Left renal cortex interstitium (tissue), 4 donors: Measurements from ENCODE around the gene MUC20. TPM values are rescaled to one million over a fixed set of nuclear protein-coding genes. Genes with fewer than 3 reads are reported as not detected.
"Not testable (repeated sequence)": the region's sequence is repeated elsewhere in the genome, so short reads cannot be mapped to it uniquely, and the experiment has no call there.

Experiments
- DNase-seq, 4 donors: peaks; one replicate each; pipeline ENCODE4 v3.0.0-alpha.2; 2013; ENCODE audit warnings: low read depth in 4 of 4, low spot score in 2 of 4, missing footprints in 1 of 4
- polyA plus RNA-seq, 4 donors: library from polyadenylated mRNA; unstranded; fragments of 120-200 nt; gene quantifications; one replicate each; pipeline ENCODE4 v1.2.1, GENCODE V29; 2013; ENCODE audit not compliant: insufficient read length in 4 of 4

Gene MUC20
- polyA plus RNA-seq, 4 donors = 19.7 to 44.4 (median 31.7) TPM

DNA sequence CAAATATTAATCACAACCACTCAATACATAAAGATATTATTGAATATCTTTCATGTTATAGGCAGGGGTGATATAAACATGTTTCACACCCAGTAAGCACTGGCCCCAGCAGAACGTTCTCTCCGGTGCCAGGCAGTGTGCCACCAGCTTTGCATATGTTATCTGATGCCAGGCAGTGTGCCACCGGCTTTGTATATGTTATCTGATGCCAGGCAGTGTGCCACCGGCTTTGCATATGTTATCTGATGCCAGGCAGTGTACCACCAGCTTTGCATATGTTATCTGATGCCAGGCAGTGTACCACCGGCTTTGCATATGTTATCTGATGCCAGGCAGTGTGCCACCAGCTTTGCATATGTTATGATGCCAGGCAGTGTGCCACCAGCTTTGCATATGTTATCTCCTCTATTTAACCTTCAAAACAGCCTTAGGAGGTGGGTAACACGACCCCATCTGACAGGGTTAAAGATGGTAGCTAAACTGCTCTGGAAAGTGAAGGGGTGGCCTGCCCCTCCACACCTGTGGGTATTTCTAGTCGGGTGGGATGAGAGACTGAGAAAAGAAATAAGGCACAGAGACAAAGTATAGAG lies 6.9 kb downstream of the MUC20 start:
- DNase-seq = no peak

GRCh38 chr3:195728789-195729188 lies 8.0 kb downstream of the MUC20 start:
- not testable (repeated sequence) for DNase-seq

GRCh38 chr3:195729476-195730251 lies 8.9 kb downstream of the MUC20 start:
- no peak for DNase-seq

- no peak for DNase-seq
Measured at GRCh38 chr3:195731356-195731905, 10.7 kb downstream of the MUC20 start.

- DNase-seq = no peak
Measured at GRCh38 chr3:195732940-195733339, 12.2 kb downstream of the MUC20 start.

DNA sequence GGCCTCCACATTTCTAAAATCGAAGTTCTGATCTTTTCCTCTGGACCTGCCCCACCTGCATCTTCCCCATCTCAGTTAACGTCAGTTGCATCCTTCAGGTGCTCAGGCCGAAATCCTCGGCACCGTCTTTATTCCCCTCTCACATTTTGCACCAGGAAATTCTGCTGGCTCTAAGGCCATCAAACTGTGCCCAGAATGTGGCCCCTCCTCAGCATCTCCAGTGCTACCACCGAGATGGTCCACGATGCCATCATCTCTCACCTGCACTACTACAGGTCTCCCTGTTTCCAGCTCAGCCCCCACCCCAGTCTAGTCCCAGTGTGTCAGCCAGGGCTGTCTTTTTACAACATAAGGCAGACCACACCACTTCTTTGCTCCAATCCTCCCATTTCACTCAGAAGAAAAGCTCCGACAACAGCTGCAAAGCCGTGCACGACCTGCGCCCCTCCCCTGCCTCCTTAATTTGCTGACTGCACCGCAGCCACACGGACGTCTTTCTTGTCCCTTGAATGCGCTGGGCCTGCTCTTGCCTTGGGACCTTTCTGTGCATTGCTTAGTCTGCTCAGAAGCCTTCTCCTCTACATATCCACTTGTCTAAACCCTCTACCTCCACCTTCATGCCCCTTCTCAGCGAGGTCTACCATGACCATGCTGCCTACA lies 14.4 kb downstream of the MUC20 start:
- DNase-seq = no peak

- no peak for DNase-seq
Measured at GRCh38 chr3:195736866-195737490, 16.2 kb downstream of the MUC20 start.

GRCh38 chr3:195737782-195738181 lies 17.0 kb downstream of the MUC20 start:
- DNase-seq = not testable (repeated sequence)

DNA sequence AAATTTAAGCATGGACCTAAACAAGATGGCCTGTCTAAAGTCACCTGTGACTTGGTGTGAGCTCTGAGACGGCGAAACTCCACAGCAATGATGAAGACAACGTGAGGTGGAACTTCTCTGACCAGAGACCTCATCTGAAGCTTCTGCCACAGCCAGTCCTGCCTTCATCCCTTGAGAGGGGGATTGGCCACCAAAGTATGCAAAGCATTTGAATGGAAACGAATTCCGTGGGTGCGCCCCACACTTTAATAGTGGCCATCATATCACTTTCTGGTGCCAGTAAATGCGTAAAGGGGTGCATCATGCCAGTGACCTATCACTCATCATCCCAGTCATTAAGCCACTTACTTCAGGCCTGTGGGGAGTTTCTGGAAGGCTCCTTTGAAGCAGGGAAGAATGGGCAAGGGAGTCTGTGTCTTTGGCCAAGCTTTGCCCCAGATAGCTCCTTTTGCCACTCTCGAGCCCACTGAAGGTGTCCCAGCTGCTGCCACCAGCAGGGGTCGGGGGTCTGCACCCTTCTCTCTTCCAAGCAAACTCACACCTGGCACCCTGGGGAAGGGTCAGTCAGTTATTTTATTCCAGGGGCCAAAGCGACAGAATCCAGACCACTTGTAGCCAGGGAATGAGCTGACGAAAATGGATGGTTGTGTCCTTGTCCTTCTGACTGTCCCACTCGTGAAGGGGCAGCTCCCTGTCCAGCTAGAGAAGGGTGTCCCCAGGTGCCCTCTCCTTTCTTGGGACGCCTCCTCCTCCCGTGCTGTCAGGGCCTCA lies 17.7 kb downstream of the MUC20 start:
- DNase-seq = no peak

DNA sequence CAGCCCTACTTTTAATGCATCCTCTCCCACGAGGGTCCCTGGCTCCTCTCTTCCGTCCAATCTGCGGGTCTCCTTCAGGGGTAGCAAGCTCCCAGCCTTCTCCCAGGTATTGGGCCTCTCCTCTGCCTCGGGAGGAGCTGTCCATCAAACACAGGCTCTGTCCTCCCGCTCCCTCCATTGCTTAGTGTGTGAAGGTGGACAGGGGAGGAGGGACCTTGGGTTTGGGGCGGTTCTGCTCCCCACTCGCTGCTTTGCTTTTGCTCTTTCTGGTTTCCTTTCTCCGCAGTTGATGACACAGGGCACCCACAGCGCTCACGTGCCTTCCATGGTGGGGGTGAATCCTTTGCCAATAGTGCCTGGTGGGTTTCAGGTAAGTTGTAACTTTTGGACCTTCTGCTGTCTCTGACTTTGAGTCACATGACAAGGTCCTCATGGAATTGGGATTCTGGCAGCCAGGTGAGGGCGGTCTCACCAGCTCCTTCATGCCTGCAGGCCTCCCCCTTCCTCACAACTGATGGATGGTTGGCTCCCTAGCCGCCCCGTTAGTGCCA lies 18.9 kb downstream of the MUC20 start:
- DNase-seq = no peak

DNA sequence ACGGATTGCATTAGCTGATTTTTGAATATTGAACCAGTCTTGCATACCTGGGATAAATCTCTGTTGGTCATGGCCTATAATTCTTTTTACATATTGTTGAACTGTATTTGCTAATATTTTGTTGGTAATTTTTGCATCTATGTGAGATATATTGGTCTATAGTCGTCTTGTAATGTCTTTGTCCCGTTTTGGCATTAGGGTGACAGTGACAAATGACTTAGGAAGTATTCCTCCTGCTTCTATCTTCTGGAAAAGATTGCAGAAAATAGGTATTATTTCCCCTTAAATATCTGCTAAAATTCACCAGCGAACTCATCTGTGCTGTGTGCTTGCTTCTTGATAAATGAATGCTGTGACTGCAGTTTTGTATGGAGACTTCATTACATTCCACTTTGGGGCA lies 23.7 kb downstream of the MUC20 start:
- no peak for DNase-seq

DNA sequence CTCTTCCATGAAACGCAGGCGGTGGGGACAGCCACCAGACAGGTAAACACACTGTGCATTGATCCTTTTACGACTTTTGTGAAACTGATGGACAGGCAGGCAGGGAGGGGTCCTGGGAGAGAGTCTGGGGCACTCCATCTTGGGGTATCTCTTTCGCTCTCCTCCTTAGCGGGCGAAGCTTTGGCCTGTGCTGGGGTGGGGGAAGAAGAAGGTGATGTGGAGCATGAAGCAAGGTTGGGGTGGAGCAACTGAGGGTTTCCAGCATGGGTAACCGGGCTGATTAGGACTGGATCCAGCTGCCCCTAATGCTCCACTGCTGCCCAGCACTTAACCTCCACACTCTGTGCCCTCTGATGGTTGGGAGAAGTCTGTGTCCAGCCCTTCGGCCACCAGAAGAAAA lies 25.6 kb downstream of the MUC20 start:
- no peak for DNase-seq

- DNase-seq = no peak
Measured at GRCh38 chr3:195746751-195747150, 26.0 kb downstream of the MUC20 start.

GRCh38 chr3:195748661-195749060 lies 27.9 kb downstream of the MUC20 start:
- no peak for DNase-seq

DNA sequence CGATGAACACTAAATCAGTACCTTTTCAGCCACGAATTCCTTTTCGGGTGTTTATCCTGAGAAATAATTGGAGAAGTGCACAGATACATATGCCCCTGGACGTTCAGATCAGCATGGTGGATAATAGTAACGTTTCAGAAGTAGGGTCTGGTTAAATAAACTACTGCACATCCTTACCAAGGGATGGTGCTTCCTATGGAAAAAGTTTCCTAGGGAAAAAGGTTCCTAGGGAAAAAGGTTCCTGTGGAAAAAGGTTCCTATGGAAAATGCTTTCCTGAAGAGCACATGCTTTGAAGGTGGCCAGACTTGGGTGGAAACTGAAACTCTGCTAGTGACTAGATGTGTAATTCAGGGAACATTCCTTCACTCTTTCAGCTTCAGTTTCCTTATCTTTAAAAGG lies 28.3 kb downstream of the MUC20 start:
- DNase-seq = not testable (repeated sequence)

DNA sequence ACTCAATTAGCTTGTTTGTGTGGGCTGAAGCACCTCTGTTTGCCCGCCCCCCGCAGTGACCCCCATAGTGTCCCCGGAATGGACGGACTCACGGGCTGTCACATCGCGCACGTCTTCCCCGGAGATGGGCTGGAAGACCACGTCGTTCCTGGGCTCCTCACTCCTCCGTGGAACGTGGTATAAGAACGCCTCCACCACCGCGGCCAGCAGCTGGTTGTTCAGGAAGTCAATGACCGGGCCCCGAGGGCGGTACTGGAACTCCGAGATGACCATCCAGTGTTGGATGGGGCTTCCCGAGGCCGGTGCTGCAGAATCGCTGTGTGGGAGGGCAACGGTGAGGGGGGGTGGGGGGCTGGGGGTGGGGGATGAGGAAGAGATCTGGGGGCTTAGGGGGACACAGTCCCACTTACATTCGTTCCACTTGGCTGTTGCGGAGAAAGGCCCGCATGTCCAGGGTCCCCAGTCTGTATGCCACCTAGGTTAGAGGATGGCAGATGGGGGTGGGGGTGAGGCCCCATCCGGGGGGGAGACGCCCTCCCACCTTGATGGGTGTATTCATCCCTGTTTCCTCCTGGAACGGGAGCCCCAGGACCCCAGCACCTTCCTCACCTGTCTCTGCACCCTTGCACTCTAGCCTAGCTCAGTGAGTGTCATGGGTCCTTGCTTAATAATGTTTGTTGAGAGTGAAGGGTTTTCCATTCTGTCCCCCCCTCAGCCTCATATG lies 30.2 kb downstream of the MUC20 start:
- DNase-seq = no peak

DNA sequence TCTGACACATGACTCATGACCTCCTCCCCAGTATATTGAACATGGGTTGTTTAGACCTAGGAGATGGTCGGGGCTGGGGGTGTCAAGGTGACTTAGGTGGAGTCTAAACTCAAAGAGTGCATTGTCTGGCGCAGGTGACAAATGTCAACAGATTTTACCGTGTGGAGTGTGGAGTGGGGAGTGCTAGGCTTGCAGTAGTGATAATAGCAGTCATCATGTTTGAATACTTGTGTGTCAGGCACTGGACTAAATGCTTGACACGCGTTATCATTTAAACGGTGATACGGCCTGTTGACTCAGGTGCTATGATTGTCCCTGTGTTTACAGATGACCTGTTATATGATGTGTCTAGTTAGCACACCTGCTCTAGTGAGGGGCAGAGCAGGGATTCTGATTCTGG lies 30.8 kb downstream of the MUC20 start:
- DNase-seq = no peak

DNA sequence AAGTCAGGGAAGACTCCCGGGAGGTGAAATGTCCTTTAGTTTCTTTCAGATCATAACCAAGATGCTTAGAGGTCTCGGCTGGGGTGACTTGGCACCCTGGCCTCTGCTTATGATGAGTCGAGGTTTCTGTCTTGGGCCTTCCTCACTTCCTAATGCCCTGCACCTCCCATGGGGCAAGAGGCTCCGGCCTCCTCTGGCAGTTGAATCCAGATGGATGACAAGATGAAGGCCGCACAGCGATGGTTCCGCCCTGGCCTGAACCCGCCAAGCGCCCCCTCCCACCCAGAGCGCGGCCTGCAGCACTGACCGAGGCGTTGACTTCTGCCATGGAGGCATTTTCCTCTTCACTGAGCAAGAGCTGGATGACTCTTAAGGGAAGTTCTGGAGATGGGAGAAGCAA lies 31.3 kb downstream of the MUC20 start:
- DNase-seq = no peak

DNA sequence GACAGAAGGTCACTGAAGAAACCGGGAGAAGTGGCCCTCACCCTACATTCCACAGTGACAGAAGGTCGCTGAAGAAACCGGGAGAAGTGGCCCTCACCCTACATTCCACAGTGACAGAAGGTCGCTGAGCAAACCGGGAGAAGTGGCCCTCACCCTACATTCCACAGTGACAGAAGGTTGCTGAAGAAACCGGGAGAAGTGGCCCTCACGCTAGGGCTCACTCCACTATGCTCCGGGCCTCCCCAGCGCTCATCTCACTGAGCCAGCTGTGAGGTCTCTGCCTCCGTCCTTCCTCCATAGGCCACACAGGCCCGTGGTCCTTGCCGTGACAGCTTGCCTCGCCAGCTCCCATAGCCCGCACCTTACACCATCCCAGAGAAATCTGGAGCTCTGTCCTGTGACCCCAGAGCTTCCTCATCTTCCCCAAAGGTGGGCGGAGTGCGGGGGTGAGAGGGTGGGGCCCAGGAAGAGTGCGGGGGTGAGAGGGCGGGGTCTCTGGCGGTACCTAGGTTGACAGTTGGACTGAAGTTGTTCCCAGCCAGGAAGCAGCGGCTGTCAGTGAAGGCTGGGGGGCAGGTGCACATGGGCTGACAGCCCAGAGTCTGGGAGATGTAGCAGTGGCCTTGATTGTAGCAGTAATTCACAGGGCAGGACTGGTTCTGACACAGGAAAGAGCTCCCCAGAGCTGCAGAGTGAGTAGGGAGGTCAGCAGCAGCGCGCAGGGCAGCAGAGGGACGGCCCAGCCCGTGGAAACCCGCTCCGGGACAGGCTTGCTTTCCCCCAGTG lies 32.0 kb downstream of the MUC20 start:
- DNase-seq = no peak
